Astrocyte (in vitro differentiated cells and primary cell): ENCODE results near the gene NUDT15. TPM values are rescaled to one million over a fixed set of nuclear protein-coding genes. Genes with fewer than 3 reads are reported as not detected.

Source experiments
- DNase-seq: peaks from one replicate; pipeline ENCODE4 v3.0.0-alpha.2; 2010; ENCODE audit warnings: low read depth
- FAIRE-seq: peaks from 2 replicates; lab custom pipeline; 2011; peaks lifted over from hg19 to GRCh38; lab: Jason Lieb, UNC
- H2AFZ ChIP-seq: 2 replicates; pipeline ENCODE4 v1.6.0; 2012; ENCODE audit warnings: low read depth, low read length, inconsistent platforms
- H3K27ac ChIP-seq: 2 replicates; pipeline ENCODE4 v1.5.1; 2011; ENCODE audit warnings: low read depth, low read length, inconsistent platforms
- H3K27me3 ChIP-seq: 2 replicates; pipeline ENCODE4 v1.6.0; 2011; ENCODE audit warnings: low read length, inconsistent platforms; ENCODE audit not compliant: insufficient read depth
- H3K36me3 ChIP-seq: 2 replicates; pipeline ENCODE4 v1.5.1; 2011; ENCODE audit warnings: low read length, inconsistent platforms; ENCODE audit not compliant: insufficient read depth
- H3K4me1 ChIP-seq: 2 replicates; pipeline ENCODE4 v1.5.1; 2011; ENCODE audit warnings: low read length, inconsistent platforms; ENCODE audit not compliant: insufficient read depth
- H3K4me2 ChIP-seq: 2 replicates; pipeline ENCODE4 v1.6.0; 2012; ENCODE audit warnings: low read length, inconsistent platforms
- H3K4me3 ChIP-seq: 2 replicates; pipeline ENCODE4 v1.5.1; 2011; ENCODE audit warnings: low read depth, mild to moderate bottlenecking, low read length, inconsistent platforms; ENCODE audit not compliant: insufficient read depth
- H3K79me2 ChIP-seq: 2 replicates; pipeline ENCODE4 v1.6.0; 2012; ENCODE audit warnings: mild to moderate bottlenecking, low read length, inconsistent platforms; ENCODE audit not compliant: insufficient read depth
- H3K9ac ChIP-seq: 2 replicates; pipeline ENCODE4 v1.6.0; 2012; ENCODE audit warnings: mild to moderate bottlenecking, low read length, inconsistent platforms
- H3K9me3 ChIP-seq: 2 replicates; pipeline ENCODE4 v1.5.1; 2012; ENCODE audit warnings: low read depth, mild to moderate bottlenecking, low read length, inconsistent platforms; ENCODE audit not compliant: insufficient read depth
- H4K20me1 ChIP-seq: 2 replicates; pipeline ENCODE4 v1.6.0; 2012; ENCODE audit warnings: low read length, inconsistent platforms; ENCODE audit not compliant: insufficient read depth
- H3K27ac Mint-ChIP-seq: one replicate; pipeline ENCODE4 v1.8.0; 2021; ENCODE audit warnings: mild to moderate bottlenecking, mixed read lengths; ENCODE audit not compliant: unreplicated experiment
- H3K27me3 Mint-ChIP-seq: one replicate; pipeline ENCODE4 v1.8.0; 2021; ENCODE audit warnings: low read depth, mixed read lengths; ENCODE audit not compliant: unreplicated experiment
- H3K36me3 Mint-ChIP-seq: one replicate; pipeline ENCODE4 v1.8.0; 2021; ENCODE audit warnings: low read depth, mixed read lengths; ENCODE audit not compliant: unreplicated experiment
- H3K4me1 Mint-ChIP-seq: one replicate; pipeline ENCODE4 v1.8.0; 2021; ENCODE audit warnings: low read depth, mixed read lengths; ENCODE audit not compliant: unreplicated experiment
- H3K4me3 Mint-ChIP-seq: one replicate; pipeline ENCODE4 v1.8.0; 2021; ENCODE audit warnings: mild to moderate bottlenecking, moderate library complexity, mixed read lengths; ENCODE audit not compliant: unreplicated experiment
- H3K9me3 Mint-ChIP-seq: one replicate; pipeline ENCODE4 v1.8.0; 2021; ENCODE audit warnings: mild to moderate bottlenecking, mixed read lengths; ENCODE audit not compliant: unreplicated experiment
- EZH2 ChIP-seq: IDR thresholded peaks from 2 replicates; pipeline ENCODE4 v1.6.1; 2012; ENCODE audit warnings: mild to moderate bottlenecking, low read length, inconsistent platforms; ENCODE audit not compliant: insufficient read depth
- total RNA-seq: library from RNA; stranded (reverse); gene quantifications from 2 replicates; pipeline ENCODE4 v1.2.1, GENCODE V29; 2021
- TF ChIP-seq, protein P1 (sequence below): IDR thresholded peaks from 2 replicates; pipeline ENCODE4 v1.5.1; 2011; ENCODE audit warnings: low read depth, mild to moderate bottlenecking, inconsistent platforms, low read length, moderate library complexity; ENCODE audit not compliant: insufficient read depth

Gene NUDT15
- total RNA-seq, 1 donor from 2014 or later: 15.2 TPM

DNA sequence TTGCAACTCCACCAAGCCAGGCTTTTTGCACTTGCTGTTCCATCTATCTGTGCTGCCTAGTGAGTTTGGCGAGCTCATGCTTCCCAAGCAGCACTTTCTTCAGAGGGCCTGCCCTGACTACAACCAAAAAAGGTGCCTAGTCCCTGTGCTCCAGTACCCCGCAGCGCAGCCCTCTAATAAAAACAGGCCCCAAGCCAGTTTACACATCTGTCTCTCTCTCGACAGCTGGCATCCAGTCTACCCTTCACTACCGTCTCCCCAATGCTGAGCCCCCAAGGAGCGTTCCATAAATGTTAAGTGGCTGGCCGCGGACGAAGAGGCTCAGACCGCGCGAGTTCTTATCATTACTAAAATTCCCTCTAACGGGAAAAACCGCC, 56.9 kb downstream of the NUDT15 start:
- no peaks in the 10 kb centered on the region for H3K27me3 Mint-ChIP-seq
- no peak for FAIRE-seq
- peak overlapping the region; percentile 99 for H3K4me3 Mint-ChIP-seq
- H3K36me3 ChIP-seq: no peaks in the 10 kb centered on the region
- no peaks in the 10 kb centered on the region for H3K27me3 ChIP-seq
- H3K9me3 Mint-ChIP-seq: no peaks in the 10 kb centered on the region
- H3K9ac ChIP-seq: peak overlapping the region; percentile 95
- peak overlapping the region; percentile 24 for H3K27ac Mint-ChIP-seq
- peaks cover 38% of the 10 kb centered on the region for H4K20me1 ChIP-seq
- H3K79me2 ChIP-seq: peaks cover 56% of the 10 kb centered on the region
- H3K4me1 Mint-ChIP-seq: peaks cover 15% of the 10 kb centered on the region
- H3K27ac ChIP-seq: peak overlapping the region; percentile 89
- no peak for TF ChIP-seq EZH2
- TF ChIP-seq, protein P1, sequence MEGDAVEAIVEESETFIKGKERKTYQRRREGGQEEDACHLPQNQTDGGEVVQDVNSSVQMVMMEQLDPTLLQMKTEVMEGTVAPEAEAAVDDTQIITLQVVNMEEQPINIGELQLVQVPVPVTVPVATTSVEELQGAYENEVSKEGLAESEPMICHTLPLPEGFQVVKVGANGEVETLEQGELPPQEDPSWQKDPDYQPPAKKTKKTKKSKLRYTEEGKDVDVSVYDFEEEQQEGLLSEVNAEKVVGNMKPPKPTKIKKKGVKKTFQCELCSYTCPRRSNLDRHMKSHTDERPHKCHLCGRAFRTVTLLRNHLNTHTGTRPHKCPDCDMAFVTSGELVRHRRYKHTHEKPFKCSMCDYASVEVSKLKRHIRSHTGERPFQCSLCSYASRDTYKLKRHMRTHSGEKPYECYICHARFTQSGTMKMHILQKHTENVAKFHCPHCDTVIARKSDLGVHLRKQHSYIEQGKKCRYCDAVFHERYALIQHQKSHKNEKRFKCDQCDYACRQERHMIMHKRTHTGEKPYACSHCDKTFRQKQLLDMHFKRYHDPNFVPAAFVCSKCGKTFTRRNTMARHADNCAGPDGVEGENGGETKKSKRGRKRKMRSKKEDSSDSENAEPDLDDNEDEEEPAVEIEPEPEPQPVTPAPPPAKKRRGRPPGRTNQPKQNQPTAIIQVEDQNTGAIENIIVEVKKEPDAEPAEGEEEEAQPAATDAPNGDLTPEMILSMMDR: no peak
- peak overlapping the region; percentile 89 for H3K4me2 ChIP-seq
- no peaks in the 10 kb centered on the region for H3K9me3 ChIP-seq
- peak overlapping the region; percentile 85 for H3K4me3 ChIP-seq
- peak overlapping the region; percentile 72 for H2AFZ ChIP-seq
- DNase-seq: peak; percentile 1
- H3K4me1 ChIP-seq: peaks cover 10% of the 10 kb centered on the region
- no peaks in the 10 kb centered on the region for H3K36me3 Mint-ChIP-seq

DNA sequence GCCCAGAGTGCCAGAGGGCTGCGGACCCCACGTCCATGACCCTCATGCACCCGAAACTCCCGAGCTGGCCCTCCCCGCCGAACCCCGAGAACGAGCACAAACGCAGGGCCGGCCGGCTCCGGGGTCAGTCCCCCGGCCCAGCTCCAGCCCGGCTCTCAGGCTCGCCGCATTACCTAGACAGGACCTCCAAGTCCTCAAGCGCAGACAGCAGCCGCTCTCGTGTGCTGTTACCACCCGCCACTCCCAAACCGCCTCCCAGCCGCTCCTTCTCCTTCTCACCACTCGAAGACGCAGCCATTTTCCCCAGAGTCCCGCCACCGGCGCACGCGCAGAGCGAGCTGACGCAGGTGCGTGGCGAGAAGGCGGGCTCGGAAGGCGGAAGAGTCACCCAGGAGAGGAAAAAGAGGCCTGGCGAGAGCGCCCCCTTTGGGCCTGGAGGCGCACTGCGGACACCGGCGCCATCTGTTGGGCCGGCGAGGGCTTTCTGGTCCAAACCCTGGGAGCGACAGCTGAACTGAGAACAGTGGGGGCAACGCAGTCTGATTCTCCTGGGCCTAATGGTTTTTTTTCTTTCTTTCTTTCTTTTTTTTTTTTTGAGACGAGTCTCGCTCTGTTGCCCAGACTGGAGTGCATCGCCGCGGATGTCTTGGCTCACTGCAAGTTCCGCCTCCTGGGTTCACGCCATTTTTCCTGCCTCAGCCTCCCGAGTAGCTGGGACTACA, 57.4 kb downstream of the NUDT15 start, which contains the start of gene MED4:
Gene MED4, minus strand, starts transcription at position 324 of the 722 bp plus-strand sequence. Its CDS starts 26 bp downstream, at position 298.
- no peak for FAIRE-seq

More for the DNA sequence above, 57.4 kb downstream of the NUDT15 start, which contains the start of gene MED4:
- no peaks in the 10 kb centered on the region for H3K36me3 Mint-ChIP-seq
- Histone ChIP-seq H3K79me2 (peaks cover 50% of the 10 kb centered on the region), H3K4me2 (peak within 1 kb of the TSS; percentile 89), H4K20me1 (peaks cover 33% of the 10 kb centered on the region), H3K9ac (peak within 1 kb of the TSS; percentile 95), H3K4me3 (peak within 1 kb of the TSS; percentile 85), H3K4me1 (peaks cover 10% of the 10 kb centered on the region), H2AFZ (peak within 1 kb of the TSS; percentile 72), H3K27ac (peak within 1 kb of the TSS; percentile 89), H3K9me3 (no peaks in the 10 kb centered on the region), H3K36me3 (no peaks in the 10 kb centered on the region), H3K27me3 (no peaks in the 10 kb centered on the region)
- peak; percentile 80 for DNase-seq
- peak within 1 kb of the TSS; percentile 24 for H3K27ac Mint-ChIP-seq
- H3K27me3 Mint-ChIP-seq: no peaks in the 10 kb centered on the region
- H3K9me3 Mint-ChIP-seq: no peaks in the 10 kb centered on the region
- peaks cover 15% of the 10 kb centered on the region for H3K4me1 Mint-ChIP-seq
- TF ChIP-seq EZH2: no peak
- TF ChIP-seq, protein P1: peak; percentile 91
- H3K4me3 Mint-ChIP-seq: peak within 1 kb of the TSS; percentile 99
